HG02973 (cell line): ENCODE results near the gene NPAS3.

Source experiments
- ATAC-seq: cut with Tn5 transposase; IDR thresholded peaks from one replicate; pipeline ENCODE4 v1.9.1; 2021; ENCODE audit warnings: moderate library complexity; ENCODE audit not compliant: unreplicated experiment

The NPAS3 gene

GRCh38 chr14:33539918-33540357 lies 601.3 kb downstream of the NPAS3 start:
- no peak for ATAC-seq

GRCh38 chr14:33541171-33541570 lies 602.5 kb downstream of the NPAS3 start:
- ATAC-seq = no peak

GRCh38 chr14:33542338-33543287 lies 603.9 kb downstream of the NPAS3 start:
- ATAC-seq = no peak

- ATAC-seq = no peak
Observed at GRCh38 chr14:33545696-33546095, 607.0 kb downstream of the NPAS3 start.

GRCh38 chr14:33548606-33549005 lies 609.9 kb downstream of the NPAS3 start:
- ATAC-seq = no peak

GRCh38 chr14:33551963-33552362 lies 613.3 kb downstream of the NPAS3 start:
- no peak for ATAC-seq

- no peak for ATAC-seq
Observed at GRCh38 chr14:33553706-33554278, 615.1 kb downstream of the NPAS3 start.

GRCh38 chr14:33554988-33555387 lies 616.3 kb downstream of the NPAS3 start:
- no peak for ATAC-seq

GRCh38 chr14:33555710-33556350 lies 617.2 kb downstream of the NPAS3 start:
- ATAC-seq = no peak

GRCh38 chr14:33556382-33557121 lies 617.9 kb downstream of the NPAS3 start:
- ATAC-seq = no peak

GRCh38 chr14:33560718-33561431 lies 622.2 kb downstream of the NPAS3 start:
- ATAC-seq = no peak

GRCh38 chr14:33561488-33562175 lies 623.0 kb downstream of the NPAS3 start:
- ATAC-seq = no peak

- ATAC-seq = no peak
Observed at GRCh38 chr14:33563191-33563900, 624.7 kb downstream of the NPAS3 start.

GRCh38 chr14:33563901-33564197 lies 625.2 kb downstream of the NPAS3 start:
- no peak for ATAC-seq

GRCh38 chr14:33564774-33565630 lies 626.3 kb downstream of the NPAS3 start:
- ATAC-seq = no peak

- ATAC-seq = no peak
Observed at GRCh38 chr14:33566082-33566481, 627.4 kb downstream of the NPAS3 start.

GRCh38 chr14:33567023-33567728 lies 628.5 kb downstream of the NPAS3 start:
- ATAC-seq = no peak

- ATAC-seq = no peak
Observed at GRCh38 chr14:33567731-33568130, 629.1 kb downstream of the NPAS3 start.
